ENCODE data around the gene B3GNT5. TPM values are rescaled to one million over a fixed set of nuclear protein-coding genes. Genes with fewer than 3 reads are reported as not detected.

Gene B3GNT5
- total and polyA plus RNA-seq, 9 of the 15 experiments (the other 6 are each of a cell fraction or from before 2014, with no cell fraction given), result 8.8 to 23.8 (median 14.4) TPM

DNA sequence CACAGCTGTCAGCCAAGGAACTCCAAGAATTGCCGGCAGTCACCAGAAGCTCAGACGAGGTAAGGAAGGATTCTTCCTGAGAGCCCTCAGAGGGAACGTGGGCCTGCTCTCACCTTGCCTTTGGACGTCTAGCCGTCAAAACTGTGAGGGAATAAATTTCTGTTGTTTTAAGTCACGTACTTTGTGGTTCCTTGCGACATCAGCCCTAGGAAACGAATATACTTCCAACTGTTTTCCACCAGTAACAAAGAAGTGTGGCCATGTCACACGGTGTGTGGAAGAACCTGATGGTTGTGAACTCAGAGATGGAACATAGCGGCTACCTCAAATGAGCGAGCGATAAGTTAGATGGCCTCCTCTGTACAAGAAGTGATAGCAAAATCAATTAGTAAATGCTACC is 41.0 kb upstream of the B3GNT5 start:
- no peaks in the 10 kb centered on the region for H3K9me3 ChIP-seq (replicated peaks; ENCODE audit: control insufficient read depth, insufficient read depth, low read depth, low read length)
- FAIRE-seq (no peak), DNase-seq (ENCODE audit: extremely low read depth in 1 of 4, low spot score in 3 of 4) (no peak), ATAC-seq (no peak)
- no TSS peak for BruUV-seq (replicated peaks)
- H3K4me1 ChIP-seq (replicated peaks in 1 of 2; ENCODE audit: control insufficient read depth in 2 of 2, insufficient read depth in 2 of 2, low read length in 2 of 2), result peaks cover 3 to 5% of the 10 kb centered on the region in 2 experiments; a peak in 3 of 5 replicates
- no peak overlapping the region for H3K9ac ChIP-seq (ENCODE audit: insufficient read depth in 1 of 2, low read depth in 2 of 2, low read length in 2 of 2)
- no peak overlapping the region for H2AFZ ChIP-seq (ENCODE audit: low read depth, low read length)
- in situ Hi-C loops (cut with MboI), result no loop called here
- ChIA-PET POLR2A (interaction anchor here (0.7 to 1.1 kb wide), 3 partner anchors 13 to 63 kb away, joined by 3 read pairs; no protein-coding TSS in a partner anchor), CTCF (ENCODE audit: low intra/inter-chr PET ratio) (no interaction called here)
- H3K36me3 ChIP-seq (ENCODE audit: control insufficient read depth, insufficient read depth, low read length), result no peaks in the 10 kb centered on the region; the same call in 2 of the 3 replicates
- no peaks in the 10 kb centered on the region for H4K20me1 ChIP-seq (replicated peaks; ENCODE audit: control insufficient read depth, insufficient read depth, low read length)
- no peak overlapping the region for H3K27ac ChIP-seq (ENCODE audit: extremely low read depth, low read depth, low read length)
- no peaks in the 10 kb centered on the region for H3K9me1 ChIP-seq (ENCODE audit: control insufficient read depth, insufficient read depth, low read length)
- H3K4me3 ChIP-seq, result no peak overlapping the region
- no peak overlapping the region for H3K4me2 ChIP-seq (ENCODE audit: insufficient read depth, low read length)
- 62% methylated on average over 12 of the region's 12 CpGs for WGBS (ENCODE audit: insufficient coverage, low coverage, missing lambda C conversion rate)
- intact Hi-C loops (cut with micrococcal nuclease), result no loop called here
- H3K27me3 ChIP-seq (ENCODE audit: control insufficient read depth in 2 of 2, insufficient read depth in 2 of 2, low read length in 2 of 2), result no peaks in the 10 kb centered on the region
- H3K79me2 ChIP-seq (ENCODE audit: control insufficient read depth, insufficient read depth, low read length), result no peaks in the 10 kb centered on the region
- TF ChIP-seq, protein P1, sequence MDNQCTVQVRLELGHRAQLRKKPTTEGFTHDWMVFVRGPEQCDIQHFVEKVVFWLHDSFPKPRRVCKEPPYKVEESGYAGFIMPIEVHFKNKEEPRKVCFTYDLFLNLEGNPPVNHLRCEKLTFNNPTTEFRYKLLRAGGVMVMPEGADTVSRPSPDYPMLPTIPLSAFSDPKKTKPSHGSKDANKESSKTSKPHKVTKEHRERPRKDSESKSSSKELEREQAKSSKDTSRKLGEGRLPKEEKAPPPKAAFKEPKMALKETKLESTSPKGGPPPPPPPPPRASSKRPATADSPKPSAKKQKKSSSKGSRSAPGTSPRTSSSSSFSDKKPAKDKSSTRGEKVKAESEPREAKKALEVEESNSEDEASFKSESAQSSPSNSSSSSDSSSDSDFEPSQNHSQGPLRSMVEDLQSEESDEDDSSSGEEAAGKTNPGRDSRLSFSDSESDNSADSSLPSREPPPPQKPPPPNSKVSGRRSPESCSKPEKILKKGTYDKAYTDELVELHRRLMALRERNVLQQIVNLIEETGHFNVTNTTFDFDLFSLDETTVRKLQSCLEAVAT (IDR thresholded peaks at IDR 0.05), result no peak
- TF ChIP-seq ZC3H8 (IDR thresholded peaks at IDR 0.05) (no peak), ZNF561 (CRISPR knock-in tag; conservative IDR thresholded peaks at IDR 0.05) (no peak), SRF (CRISPR knock-in tag; IDR thresholded peaks at IDR 0.05) (no peak), TBL1XR1 (IDR thresholded peaks at IDR 0.05; ENCODE audit: low read length in 2 of 2) (no peak), ZKSCAN8 (CRISPR knock-in tag; IDR thresholded peaks at IDR 0.05) (no peak), RBM15 (IDR thresholded peaks at IDR 0.05; ENCODE audit: insufficient read depth, low read length) (no peak), RBM14 (IDR thresholded peaks at IDR 0.05; ENCODE audit: borderline replicate concordance, insufficient read depth, low read depth, low read length) (no peak), CAMTA2 (CRISPR knock-in tag; conservative IDR thresholded peaks at IDR 0.05) (no peak), TCF3 (CRISPR knock-in tag; IDR thresholded peaks at IDR 0.05) (no peak), C11orf30 (IDR thresholded peaks at IDR 0.05; ENCODE audit: low read depth) (no peak), U2AF1 (optimal IDR thresholded peaks at IDR 0.05; ENCODE audit: low read depth, low read length) (no peak), SMARCA4 (IDR thresholded peaks at IDR 0.05) (no peak), SMARCB1 (IDR thresholded peaks at IDR 0.05; ENCODE audit: insufficient read length, low read depth) (no peak)
- TF ChIP-seq, protein P2, sequence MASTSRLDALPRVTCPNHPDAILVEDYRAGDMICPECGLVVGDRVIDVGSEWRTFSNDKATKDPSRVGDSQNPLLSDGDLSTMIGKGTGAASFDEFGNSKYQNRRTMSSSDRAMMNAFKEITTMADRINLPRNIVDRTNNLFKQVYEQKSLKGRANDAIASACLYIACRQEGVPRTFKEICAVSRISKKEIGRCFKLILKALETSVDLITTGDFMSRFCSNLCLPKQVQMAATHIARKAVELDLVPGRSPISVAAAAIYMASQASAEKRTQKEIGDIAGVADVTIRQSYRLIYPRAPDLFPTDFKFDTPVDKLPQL (IDR thresholded peaks at IDR 0.05; ENCODE audit: extremely low read depth, insufficient read length), result no peak
- TF ChIP-seq, protein P3, sequence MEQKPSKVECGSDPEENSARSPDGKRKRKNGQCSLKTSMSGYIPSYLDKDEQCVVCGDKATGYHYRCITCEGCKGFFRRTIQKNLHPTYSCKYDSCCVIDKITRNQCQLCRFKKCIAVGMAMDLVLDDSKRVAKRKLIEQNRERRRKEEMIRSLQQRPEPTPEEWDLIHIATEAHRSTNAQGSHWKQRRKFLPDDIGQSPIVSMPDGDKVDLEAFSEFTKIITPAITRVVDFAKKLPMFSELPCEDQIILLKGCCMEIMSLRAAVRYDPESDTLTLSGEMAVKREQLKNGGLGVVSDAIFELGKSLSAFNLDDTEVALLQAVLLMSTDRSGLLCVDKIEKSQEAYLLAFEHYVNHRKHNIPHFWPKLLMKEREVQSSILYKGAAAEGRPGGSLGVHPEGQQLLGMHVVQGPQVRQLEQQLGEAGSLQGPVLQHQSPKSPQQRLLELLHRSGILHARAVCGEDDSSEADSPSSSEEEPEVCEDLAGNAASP (IDR thresholded peaks at IDR 0.05), result no peak
- TF ChIP-seq, protein P4, sequence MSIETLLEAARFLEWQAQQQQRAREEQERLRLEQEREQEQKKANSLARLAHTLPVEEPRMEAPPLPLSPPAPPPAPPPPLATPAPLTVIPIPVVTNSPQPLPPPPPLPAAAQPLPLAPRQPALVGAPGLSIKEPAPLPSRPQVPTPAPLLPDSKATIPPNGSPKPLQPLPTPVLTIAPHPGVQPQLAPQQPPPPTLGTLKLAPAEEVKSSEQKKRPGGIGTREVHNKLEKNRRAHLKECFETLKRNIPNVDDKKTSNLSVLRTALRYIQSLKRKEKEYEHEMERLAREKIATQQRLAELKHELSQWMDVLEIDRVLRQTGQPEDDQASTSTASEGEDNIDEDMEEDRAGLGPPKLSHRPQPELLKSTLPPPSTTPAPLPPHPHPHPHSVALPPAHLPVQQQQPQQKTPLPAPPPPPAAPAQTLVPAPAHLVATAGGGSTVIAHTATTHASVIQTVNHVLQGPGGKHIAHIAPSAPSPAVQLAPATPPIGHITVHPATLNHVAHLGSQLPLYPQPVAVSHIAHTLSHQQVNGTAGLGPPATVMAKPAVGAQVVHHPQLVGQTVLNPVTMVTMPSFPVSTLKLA (conservative IDR thresholded peaks at IDR 0.05), result no peak
